Spinal cord (tissue), 10 donors: Measurements from ENCODE around the gene NXPE3. TPM values are rescaled to one million over a fixed set of nuclear protein-coding genes. Genes with fewer than 3 reads are reported as not detected.

Experiments used
- DNase-seq, 6 donors: peaks; one replicate each; pipeline versions ENCODE4 v3.0.0 to v3.0.0-alpha.2; 2013 to 2015; ENCODE audit warnings: low spot score in 6 of 6, low read depth in 4 of 6
- H3K27ac ChIP-seq: one replicate; pipeline ENCODE4 v1.5.1; 2013; ENCODE audit warnings: low read depth, low read length, control low read depth
- H3K27me3 ChIP-seq: one replicate; pipeline ENCODE4 v1.6.1; 2013; ENCODE audit warnings: low read length; ENCODE audit not compliant: control insufficient read depth, insufficient read depth
- H3K36me3 ChIP-seq: one replicate; pipeline ENCODE4 v1.6.1; 2013; ENCODE audit warnings: low read length; ENCODE audit not compliant: control insufficient read depth, insufficient read depth
- H3K4me1 ChIP-seq: one replicate; pipeline ENCODE4 v1.6.1; 2013; ENCODE audit warnings: low read length; ENCODE audit not compliant: control insufficient read depth, insufficient read depth
- H3K4me3 ChIP-seq: one replicate; pipeline ENCODE4 v1.5.1; 2013; ENCODE audit warnings: low read depth, low read length, control low read depth
- H3K9me3 ChIP-seq: one replicate; pipeline ENCODE4 v1.6.1; 2013; ENCODE audit warnings: low read length; ENCODE audit not compliant: control insufficient read depth, insufficient read depth
- WGBS: methylation state at CpG from one replicate; pipeline ENCODE4 v1.1.5; 2013; ENCODE audit warnings: missing lambda C conversion rate; ENCODE audit not compliant: insufficient coverage; 5-methylcytosine and 5-hydroxymethylcytosine counted together
- polyA plus RNA-seq, 2 donors: library from polyadenylated mRNA; unstranded; fragments of 120-200 nt; gene quantifications; one replicate each; pipeline ENCODE4 v1.2.1, GENCODE V29; 2013; ENCODE audit not compliant: insufficient read length in 2 of 2
- total RNA-seq, 2 donors: library from RNA; depleted of rRNA in 1 of 2; stranded (reverse); fragments of 120-200 nt in 1 of 2; fragments of >200 nt in 1 of 2; gene quantifications; one replicate each; pipeline versions ENCODE4 v1.2.3 to v1.2.4, GENCODE V29; 2013 to 2014
- donor health status: healthy.

The NXPE3 gene
- total and polyA plus RNA-seq, 4 donors: 8.9 to 23.0 (median 20.3) TPM

DNA sequence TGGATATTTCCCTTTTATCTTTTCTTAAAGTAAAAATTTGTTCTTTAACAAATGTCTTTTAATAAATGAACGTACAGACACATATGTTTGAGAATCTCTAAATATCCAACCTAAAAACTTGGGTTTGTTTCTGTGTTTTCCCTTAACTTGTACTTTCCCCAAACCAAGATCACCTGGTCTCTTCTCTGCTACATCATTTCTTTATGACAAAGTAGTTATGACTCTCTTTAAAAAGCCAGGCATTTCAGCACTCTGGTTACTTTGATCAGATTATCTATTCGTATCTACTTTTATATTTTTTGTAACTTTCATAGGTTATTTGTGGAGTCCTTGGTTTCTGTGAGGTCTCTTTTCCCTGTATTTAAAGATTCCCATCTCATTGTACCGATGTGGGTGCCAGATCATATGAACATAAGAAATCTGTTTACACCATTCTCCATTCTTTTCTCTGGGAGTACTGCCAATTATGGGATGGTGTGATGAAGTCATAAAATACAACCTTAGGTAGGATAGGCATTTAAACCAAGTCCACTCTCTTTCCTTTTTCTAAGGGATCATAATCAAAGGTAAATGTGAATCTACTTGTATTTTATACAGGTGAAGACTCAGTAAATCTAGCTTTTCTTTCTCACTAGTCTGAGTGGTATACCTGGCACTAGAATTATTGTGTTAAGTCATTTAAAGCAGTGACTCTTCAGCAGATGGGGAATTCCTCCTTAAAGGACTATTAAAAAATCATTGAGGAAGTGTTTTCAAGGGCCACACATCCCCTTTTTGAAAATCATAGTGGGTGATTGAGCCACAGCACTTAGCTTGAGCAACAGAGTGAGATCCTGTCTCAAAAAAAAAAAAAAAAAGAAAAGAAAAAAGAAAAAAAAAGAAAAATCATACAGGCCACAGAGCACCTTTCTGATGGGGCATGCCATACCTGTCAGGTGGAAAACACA, 57.9 kb downstream of the NXPE3 start:
- Histone ChIP-seq H3K36me3 (no peaks in the 10 kb centered on the region), H3K9me3 (no peaks in the 10 kb centered on the region), H3K4me3 (no peak overlapping the region), H3K27me3 (no peaks in the 10 kb centered on the region), H3K4me1 (no peaks in the 10 kb centered on the region), H3K27ac (no peak overlapping the region)
- DNase-seq: no peak
- no CpG with 5 or more reads among the region's 3 CpGs for WGBS

DNA sequence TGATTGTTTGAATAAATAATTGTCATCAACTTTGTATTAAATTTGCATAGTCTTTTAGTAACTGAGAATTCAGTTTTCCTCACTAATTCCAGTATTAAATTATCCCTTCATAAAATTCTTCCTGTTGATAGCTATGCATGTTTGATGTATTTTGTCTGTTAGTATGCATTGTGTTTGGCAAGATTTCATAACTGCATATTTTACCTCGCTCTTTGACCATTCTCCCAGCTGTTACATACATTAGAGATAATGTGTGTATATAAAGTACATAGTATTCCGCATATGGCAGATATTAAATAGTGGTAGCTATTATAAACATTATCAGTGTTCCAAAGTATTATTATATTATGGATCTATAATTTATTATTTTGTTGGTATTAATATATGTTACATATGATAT, 59.7 kb downstream of the NXPE3 start:
- no peak overlapping the region for H3K27ac ChIP-seq
- H3K27me3 ChIP-seq: no peaks in the 10 kb centered on the region

DNA sequence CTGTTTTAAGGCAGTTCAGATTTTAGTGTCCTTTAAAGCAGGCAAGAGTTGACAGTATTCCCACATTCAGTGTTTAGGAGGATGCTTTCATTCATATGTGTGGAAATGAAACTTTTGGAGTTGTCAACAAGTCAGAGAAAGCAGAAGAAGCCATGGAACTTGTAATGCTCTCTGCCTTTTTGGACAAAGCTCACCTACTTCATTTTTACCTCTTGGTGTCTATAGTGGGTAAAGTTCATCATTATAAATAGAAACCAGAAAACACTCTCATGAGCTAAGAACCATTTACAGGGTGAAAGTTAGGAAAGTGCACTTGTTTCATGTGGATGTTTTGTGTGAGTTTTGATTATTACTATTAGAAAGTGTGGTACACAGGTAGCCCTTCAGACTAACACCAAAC, 61.1 kb downstream of the NXPE3 start:
- Histone ChIP-seq H3K4me3 (no peak overlapping the region), H3K4me1 (no peaks in the 10 kb centered on the region), H3K27ac (no peak overlapping the region), H3K27me3 (no peaks in the 10 kb centered on the region), H3K36me3 (no peaks in the 10 kb centered on the region), H3K9me3 (no peaks in the 10 kb centered on the region)
- DNase-seq: no peak

More for the DNA sequence above, 59.7 kb downstream of the NXPE3 start:
- DNase-seq: no peak
- WGBS: no CpG with 5 or more reads among the region's 2 CpGs
- H3K4me1 ChIP-seq: no peaks in the 10 kb centered on the region
- H3K9me3 ChIP-seq: no peaks in the 10 kb centered on the region
- no peaks in the 10 kb centered on the region for H3K36me3 ChIP-seq
- no peak overlapping the region for H3K4me3 ChIP-seq

DNA sequence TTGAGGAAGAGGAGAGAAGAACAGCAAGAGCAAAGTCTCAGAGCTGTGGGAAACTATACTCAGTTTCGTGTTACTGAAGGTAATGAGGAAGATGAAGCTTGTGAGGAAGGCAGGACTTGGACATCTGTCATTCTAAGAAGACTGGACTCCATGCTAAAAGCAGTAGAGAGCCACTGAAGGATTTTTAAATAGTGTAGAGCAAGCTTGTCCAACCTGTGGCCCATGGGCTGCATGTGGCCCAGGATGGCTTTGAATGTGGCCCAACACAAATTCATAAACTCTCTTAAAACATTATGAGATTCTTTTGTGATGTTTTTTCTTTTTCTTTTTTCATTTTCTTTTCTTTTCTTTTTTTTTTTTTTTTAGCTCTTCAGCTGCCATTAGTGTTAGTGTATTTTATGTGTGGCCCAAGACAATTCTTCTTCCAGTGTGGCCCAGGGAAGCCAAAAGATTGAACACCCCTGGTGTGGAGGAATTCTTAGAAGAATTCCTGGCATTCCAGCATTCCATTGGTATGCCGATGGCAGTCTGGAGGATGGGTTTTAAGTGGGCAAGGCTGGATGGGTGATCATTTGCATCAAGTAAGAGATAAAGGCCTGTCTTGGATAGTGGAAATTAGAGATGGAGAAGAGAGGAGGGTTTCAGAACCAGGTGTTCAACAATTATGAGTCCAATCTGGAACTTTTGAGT, 63.4 kb downstream of the NXPE3 start:
- Histone ChIP-seq H3K4me3 (no peak overlapping the region), H3K4me1 (no peaks in the 10 kb centered on the region), H3K27me3 (no peaks in the 10 kb centered on the region), H3K36me3 (no peaks in the 10 kb centered on the region), H3K9me3 (no peaks in the 10 kb centered on the region), H3K27ac (no peak overlapping the region)
- DNase-seq: no peak
- 46% methylated on average over 2 of the region's 2 CpGs for WGBS

DNA sequence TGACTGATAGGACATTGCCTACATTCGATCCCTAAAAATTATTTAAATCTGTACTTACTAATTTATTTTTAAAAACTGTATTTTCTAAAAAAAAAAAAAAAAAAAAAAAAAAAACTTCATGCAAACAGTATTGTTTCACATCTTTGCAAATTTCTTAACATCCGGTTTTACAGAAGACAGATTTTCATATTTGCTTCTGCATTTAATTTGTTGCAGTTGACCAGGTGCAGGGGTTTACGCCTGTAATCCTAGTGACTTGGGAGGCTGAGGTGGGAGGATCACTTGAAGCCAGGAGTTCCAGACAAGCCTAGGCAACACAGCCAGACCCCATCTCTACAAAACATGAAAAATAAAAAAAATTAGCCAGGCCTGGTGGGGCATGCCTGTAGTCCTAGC, 63.9 kb downstream of the NXPE3 start:
- H3K36me3 ChIP-seq: no peaks in the 10 kb centered on the region
- H3K4me3 ChIP-seq: no peak overlapping the region
- no CpG with 5 or more reads among the region's 3 CpGs for WGBS
- no peak for DNase-seq
- no peaks in the 10 kb centered on the region for H3K9me3 ChIP-seq
- no peaks in the 10 kb centered on the region for H3K4me1 ChIP-seq
- H3K27me3 ChIP-seq: no peaks in the 10 kb centered on the region
- H3K27ac ChIP-seq: no peak overlapping the region

DNA sequence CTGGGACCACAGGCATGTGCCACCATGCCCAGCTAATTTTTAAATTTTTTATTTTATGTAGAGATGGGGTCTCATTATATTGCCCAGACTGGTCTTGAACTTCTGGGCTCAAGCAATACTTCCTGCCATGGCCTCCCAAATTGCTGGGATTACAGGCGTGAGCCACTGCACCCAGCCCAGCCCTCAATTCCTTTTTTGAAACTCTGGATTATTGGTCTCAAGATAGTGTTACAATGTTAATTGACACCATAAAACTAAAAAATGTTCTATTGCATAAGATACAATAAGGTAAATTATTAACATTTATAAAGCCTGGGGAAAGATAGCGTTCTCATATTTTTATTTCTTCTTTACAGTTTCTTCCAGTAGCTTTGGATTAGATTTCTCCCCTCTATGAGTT, 66.4 kb downstream of the NXPE3 start:
- Histone ChIP-seq H3K36me3 (no peaks in the 10 kb centered on the region), H3K27me3 (peaks cover 1% of the 10 kb centered on the region), H3K9me3 (no peaks in the 10 kb centered on the region), H3K4me1 (peaks cover 3% of the 10 kb centered on the region), H3K4me3 (no peak overlapping the region), H3K27ac (no peak overlapping the region)
- no peak for DNase-seq
- no CpG with 5 or more reads among the region's 2 CpGs for WGBS

DNA sequence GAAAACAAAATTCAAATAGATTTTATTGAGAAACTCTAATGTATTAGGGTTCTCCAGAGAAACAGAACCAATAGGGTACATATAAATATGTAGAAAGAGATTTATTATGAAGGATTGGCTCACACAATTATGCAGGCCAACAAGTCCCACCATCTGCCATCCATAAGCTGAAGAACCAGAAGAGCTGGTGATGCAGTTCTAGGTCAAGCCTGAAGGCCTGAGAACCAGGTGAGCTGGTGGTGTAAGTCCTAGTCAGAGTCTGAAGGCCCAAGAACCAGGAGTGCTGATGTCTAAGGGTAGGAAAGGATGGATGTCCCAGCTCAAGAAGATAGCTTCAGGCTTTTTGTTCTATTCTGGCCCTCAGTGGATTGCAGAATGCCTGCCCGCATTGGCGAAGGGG, 67.7 kb downstream of the NXPE3 start:
- Histone ChIP-seq H3K4me3 (no peak overlapping the region), H3K27me3 (peaks cover 2% of the 10 kb centered on the region), H3K4me1 (peaks cover 3% of the 10 kb centered on the region), H3K36me3 (no peaks in the 10 kb centered on the region), H3K9me3 (no peaks in the 10 kb centered on the region), H3K27ac (no peak overlapping the region)
- no peak for DNase-seq
- WGBS: 95% methylated on average over 2 of the region's 2 CpGs

DNA sequence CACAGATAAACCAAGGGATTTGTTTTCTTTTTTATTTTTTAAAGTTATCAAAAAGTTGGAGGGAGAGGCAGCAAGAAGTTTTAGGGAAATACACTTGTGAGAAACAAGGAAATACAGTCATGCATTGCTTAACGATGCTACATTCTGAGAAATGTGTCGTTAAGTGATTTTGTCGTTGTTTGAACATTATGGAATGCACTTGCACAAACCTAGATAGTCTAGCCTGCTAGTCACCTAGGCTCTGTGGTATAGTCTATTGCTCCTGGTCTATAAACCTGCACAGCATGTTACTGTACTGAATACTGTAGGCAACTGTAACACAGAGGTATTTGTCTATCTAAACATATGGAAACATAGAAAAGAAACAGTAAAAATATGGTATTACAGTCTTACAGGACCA, 68.3 kb downstream of the NXPE3 start:
- no peak overlapping the region for H3K4me3 ChIP-seq
- DNase-seq: no peak
- no peak overlapping the region for H3K27ac ChIP-seq
- H3K36me3 ChIP-seq: no peaks in the 10 kb centered on the region
- H3K4me1 ChIP-seq: peaks cover 3% of the 10 kb centered on the region
- H3K9me3 ChIP-seq: no peaks in the 10 kb centered on the region
- 88% methylated on average over 3 of the region's 3 CpGs for WGBS
- peaks cover 2% of the 10 kb centered on the region for H3K27me3 ChIP-seq

DNA sequence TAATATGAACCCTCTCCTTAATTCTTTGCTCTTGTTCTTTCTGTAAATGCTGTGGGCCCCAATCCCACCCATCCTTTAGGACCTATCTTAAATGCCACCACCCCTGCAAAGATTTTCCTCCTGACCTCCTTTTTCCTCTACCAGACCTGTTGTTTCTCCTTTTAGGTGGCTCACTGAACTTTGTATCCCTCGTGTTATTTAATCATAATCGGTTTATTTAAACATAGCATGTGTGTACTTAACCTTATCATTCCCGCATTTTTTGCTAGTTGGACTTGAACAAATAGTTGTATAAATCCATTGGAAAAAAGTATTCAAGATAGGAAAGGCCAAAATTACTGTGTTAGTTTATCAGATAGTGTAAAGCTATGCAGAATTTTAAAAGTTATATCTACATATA, 69.3 kb downstream of the NXPE3 start:
- no CpG with 5 or more reads among the region's 3 CpGs for WGBS
- no peaks in the 10 kb centered on the region for H3K9me3 ChIP-seq
- no peak for DNase-seq
- peaks cover 4% of the 10 kb centered on the region for H3K36me3 ChIP-seq
- H3K4me1 ChIP-seq: peaks cover 3% of the 10 kb centered on the region
- H3K4me3 ChIP-seq: no peak overlapping the region
- peak overlapping the region; percentile 95 for H3K27ac ChIP-seq
- peaks cover 2% of the 10 kb centered on the region for H3K27me3 ChIP-seq
